AG09309 (cell line): Measurements from ENCODE around the gene KRTAP9-1.
"Not testable (repeated sequence)": the region's sequence is repeated elsewhere in the genome, so short reads cannot be mapped to it uniquely, and the experiment has no call there.

Experiments used
- DNase-seq: peaks from one replicate; pipeline ENCODE4 v3.0.0-alpha.2; 2010; ENCODE audit warnings: low read depth
- H3K4me3 ChIP-seq: 2 replicates; pipeline ENCODE4 v1.5.1; 2011; ENCODE audit warnings: mild to moderate bottlenecking, low read depth, low read length, moderate library complexity; ENCODE audit not compliant: control insufficient read depth
- CTCF ChIP-seq: IDR thresholded peaks from 2 replicates; pipeline ENCODE4 v1.5.1; 2011; ENCODE audit warnings: mild to moderate bottlenecking, low read depth, low read length, inconsistent platforms; ENCODE audit not compliant: insufficient read depth, control insufficient read depth; ENCODE audit errors: missing control alignments

The KRTAP9-1 gene

GRCh38 chr17:41189837-41190318 lies at the start of gene KRTAP9-1:
TSS of gene KRTAP9-1 (plus strand) at chr17:41189887. CDS start at chr17:41189887, 0 bp downstream.
- H3K4me3 ChIP-seq, DNase-seq: not testable (repeated sequence)

GRCh38 chr17:41140360-41141131 lies 49.1 kb upstream of the KRTAP9-1 start, which contains the start of gene KRTAP4-6:
TSS of gene KRTAP4-6 (minus strand) at chr17:41140544. CDS start at chr17:41140487, 57 bp downstream.
- H3K4me3 ChIP-seq = no peak within 1 kb of the TSS
- DNase-seq = peak; percentile 82
- TF ChIP-seq CTCF = no peak

GRCh38 chr17:41141361-41141760 lies 48.3 kb upstream of the KRTAP9-1 start:
- no peak for TF ChIP-seq CTCF

GRCh38 chr17:41144846-41145245 lies 44.8 kb upstream of the KRTAP9-1 start:
- DNase-seq = no peak
- TF ChIP-seq CTCF = no peak
- no peak overlapping the region for H3K4me3 ChIP-seq

More at GRCh38 chr17:41141361-41141760, 48.3 kb upstream of the KRTAP9-1 start:
- no peak overlapping the region for H3K4me3 ChIP-seq
- no peak for DNase-seq

- TF ChIP-seq CTCF = no peak
- no peak for DNase-seq
Observed at GRCh38 chr17:41145261-41145660, 44.4 kb upstream of the KRTAP9-1 start.

GRCh38 chr17:41147531-41148204 lies 42.0 kb upstream of the KRTAP9-1 start:
- no peak for TF ChIP-seq CTCF
- DNase-seq = no peak
- H3K4me3 ChIP-seq = no peak overlapping the region

More at GRCh38 chr17:41145261-41145660, 44.4 kb upstream of the KRTAP9-1 start:
- H3K4me3 ChIP-seq = no peak overlapping the region

- not testable (repeated sequence) for H3K4me3 ChIP-seq, DNase-seq
Observed at GRCh38 chr17:41148971-41149651, 40.6 kb upstream of the KRTAP9-1 start.
